Omental fat pad (tissue), 4 donors: ENCODE measurements around the gene NEMF. TPM values are rescaled to one million over a fixed set of nuclear protein-coding genes. Genes with fewer than 3 reads are reported as not detected.

Experiments used
- ATAC-seq: fragments of 150-250 bp; one replicate; pipeline ENCODE4 v1.9.1; 2016; ENCODE audit warnings: mild to moderate bottlenecking, moderate library complexity; ENCODE audit not compliant: low FRiP score
- DNase-seq: peaks from one replicate; pipeline ENCODE4 v3.0.0-alpha.2; 2019; ENCODE audit warnings: low spot score
- CTCF ChIP-seq, 3 donors: fragments of 450-650 bp; IDR thresholded peaks; one replicate each; pipeline ENCODE4 v1.5.1; 2016 to 2017; ENCODE audit warnings: antibody characterized with exemption in 3 of 3, mild to moderate bottlenecking in 3 of 3, moderate library complexity in 2 of 3
- total RNA-seq, 4 donors: library from RNA; depleted of rRNA; stranded (reverse); fragments of >200 nt; gene quantifications; one replicate each; pipeline ENCODE4 v1.1.0, GENCODE V29; 2016

Gene NEMF
- total RNA-seq, 4 donors from 2014 or later = 59.6 to 87.8 (median 67.7) TPM

GRCh38 chr14:49870908-49871307 is 18.3 kb upstream of the NEMF start:
- TF ChIP-seq CTCF (IDR thresholded peaks at IDR 0.05) = no peak
- ATAC-seq = no peak
- no peak for DNase-seq

- ATAC-seq (no peak), DNase-seq (no peak)
- TF ChIP-seq CTCF (IDR thresholded peaks at IDR 0.05) = no peak
These were observed 16.1 kb upstream of the NEMF start for GRCh38 chr14:49868720-49869114.

GRCh38 chr14:49867831-49868719 is 15.5 kb upstream of the NEMF start:
- peak; percentile 86 for DNase-seq
- ATAC-seq = peak; percentile 97
- TF ChIP-seq CTCF (IDR thresholded peaks at IDR 0.05) = no peak

GRCh38 chr14:49865431-49865859 is 12.9 kb upstream of the NEMF start:
- DNase-seq (peak; percentile 91), ATAC-seq (no peak)
- TF ChIP-seq CTCF (IDR thresholded peaks at IDR 0.05) = no peak

- ATAC-seq (no peak), DNase-seq (no peak)
- TF ChIP-seq CTCF (IDR thresholded peaks at IDR 0.05) = no peak
These were observed 11.1 kb upstream of the NEMF start for GRCh38 chr14:49863487-49864281.

GRCh38 chr14:49862089-49862673 is 9.6 kb upstream of the NEMF start:
- TF ChIP-seq CTCF (IDR thresholded peaks at IDR 0.05) = peak in 2 of 3 donors; percentile 97 to 100
- DNase-seq (peak; percentile 64), ATAC-seq (peak; percentile 73)
